Suprapubic skin (tissue), 4 donors: Measurements from ENCODE around the gene RPRD1B.

ENCODE experiments used
- EP300 ChIP-seq: sonication (generic); formaldehyde crosslinking; IDR thresholded peaks from one replicate; pipeline ENCODE4 v1.6.1; 2017; ENCODE audit warnings: antibody characterized with exemption
- POLR2AphosphoS5 ChIP-seq, 3 donors: sonication (generic); formaldehyde crosslinking; IDR thresholded peaks; one replicate each; pipeline ENCODE4 v1.6.1; 2017; ENCODE audit warnings: antibody characterized with exemption in 3 of 3
- TF ChIP-seq, protein P1 (sequence below), 2 donors: fragments of 200-600 bp in 1 of 2; fragments of 450-650 bp in 1 of 2; sonication (generic) in 1 of 2; IDR thresholded peaks; one replicate each; pipeline ENCODE4 v1.5.1; 2016 to 2019; ENCODE audit warnings: antibody characterized with exemption in 2 of 2, mild to moderate bottlenecking in 1 of 2, moderate library complexity in 1 of 2

DNA sequence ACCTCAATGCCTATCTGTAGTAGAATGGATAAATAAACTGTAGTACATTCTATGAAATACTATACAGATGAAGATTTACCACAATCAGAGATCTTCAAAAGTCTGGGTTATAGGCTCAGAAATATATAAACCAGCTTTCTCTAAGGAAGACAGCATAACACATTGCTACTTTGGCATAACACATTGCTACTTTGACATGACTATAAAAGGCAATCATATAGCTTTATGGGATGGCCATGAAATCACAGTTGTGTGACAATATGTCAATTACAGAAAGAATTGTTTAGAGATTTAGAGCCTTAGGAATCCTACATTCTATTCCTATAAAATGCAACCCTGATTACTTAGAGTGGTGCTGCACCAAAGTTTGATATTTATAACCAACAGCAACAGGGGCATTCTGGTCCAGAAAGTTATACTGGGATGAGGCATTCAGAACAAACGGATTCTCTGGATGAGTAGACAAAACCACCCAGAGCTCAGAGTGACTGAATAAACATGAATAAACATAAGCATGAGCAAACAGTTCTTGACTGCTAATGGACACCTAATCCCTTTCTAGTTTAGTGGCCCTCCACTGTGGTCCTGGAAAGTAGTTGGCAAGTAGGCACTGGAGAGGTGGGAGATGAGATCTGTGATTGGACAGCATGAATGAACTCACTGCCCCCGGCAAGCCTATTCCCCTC is 12.3 kb upstream of the RPRD1B start:
- no peak for TF ChIP-seq EP300
- TF ChIP-seq, protein P1, sequence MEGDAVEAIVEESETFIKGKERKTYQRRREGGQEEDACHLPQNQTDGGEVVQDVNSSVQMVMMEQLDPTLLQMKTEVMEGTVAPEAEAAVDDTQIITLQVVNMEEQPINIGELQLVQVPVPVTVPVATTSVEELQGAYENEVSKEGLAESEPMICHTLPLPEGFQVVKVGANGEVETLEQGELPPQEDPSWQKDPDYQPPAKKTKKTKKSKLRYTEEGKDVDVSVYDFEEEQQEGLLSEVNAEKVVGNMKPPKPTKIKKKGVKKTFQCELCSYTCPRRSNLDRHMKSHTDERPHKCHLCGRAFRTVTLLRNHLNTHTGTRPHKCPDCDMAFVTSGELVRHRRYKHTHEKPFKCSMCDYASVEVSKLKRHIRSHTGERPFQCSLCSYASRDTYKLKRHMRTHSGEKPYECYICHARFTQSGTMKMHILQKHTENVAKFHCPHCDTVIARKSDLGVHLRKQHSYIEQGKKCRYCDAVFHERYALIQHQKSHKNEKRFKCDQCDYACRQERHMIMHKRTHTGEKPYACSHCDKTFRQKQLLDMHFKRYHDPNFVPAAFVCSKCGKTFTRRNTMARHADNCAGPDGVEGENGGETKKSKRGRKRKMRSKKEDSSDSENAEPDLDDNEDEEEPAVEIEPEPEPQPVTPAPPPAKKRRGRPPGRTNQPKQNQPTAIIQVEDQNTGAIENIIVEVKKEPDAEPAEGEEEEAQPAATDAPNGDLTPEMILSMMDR (IDR thresholded peaks at IDR 0.05), result no peak
- TF ChIP-seq POLR2AphosphoS5 (IDR thresholded peaks at IDR 0.05), result no peak
